Measurements from ENCODE around the gene SLC2A14.
"Not testable (repeated sequence)": the region's sequence is repeated elsewhere in the genome, so short reads cannot be mapped to it uniquely, and the experiment has no call there.

DNA sequence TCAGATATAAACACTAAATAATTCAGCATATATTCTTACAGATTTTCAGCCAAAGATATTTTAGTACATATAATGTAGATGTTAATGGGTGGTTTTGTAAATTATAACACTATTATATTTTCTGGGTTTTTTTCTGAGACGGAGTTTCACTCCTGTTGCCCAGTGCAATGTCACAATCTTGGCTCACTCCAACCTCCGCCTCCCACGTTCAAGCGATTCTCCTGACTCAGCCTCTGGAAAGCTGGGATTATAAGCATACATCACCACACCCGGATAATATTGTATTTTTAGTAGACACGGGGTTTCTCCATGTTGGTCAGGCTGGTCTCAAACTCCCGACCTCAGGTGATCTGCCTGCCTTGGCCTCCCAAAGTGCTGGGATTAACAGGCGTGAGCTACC is 29.7 kb upstream of the SLC2A14 start:
- TF ChIP-seq, protein P1, sequence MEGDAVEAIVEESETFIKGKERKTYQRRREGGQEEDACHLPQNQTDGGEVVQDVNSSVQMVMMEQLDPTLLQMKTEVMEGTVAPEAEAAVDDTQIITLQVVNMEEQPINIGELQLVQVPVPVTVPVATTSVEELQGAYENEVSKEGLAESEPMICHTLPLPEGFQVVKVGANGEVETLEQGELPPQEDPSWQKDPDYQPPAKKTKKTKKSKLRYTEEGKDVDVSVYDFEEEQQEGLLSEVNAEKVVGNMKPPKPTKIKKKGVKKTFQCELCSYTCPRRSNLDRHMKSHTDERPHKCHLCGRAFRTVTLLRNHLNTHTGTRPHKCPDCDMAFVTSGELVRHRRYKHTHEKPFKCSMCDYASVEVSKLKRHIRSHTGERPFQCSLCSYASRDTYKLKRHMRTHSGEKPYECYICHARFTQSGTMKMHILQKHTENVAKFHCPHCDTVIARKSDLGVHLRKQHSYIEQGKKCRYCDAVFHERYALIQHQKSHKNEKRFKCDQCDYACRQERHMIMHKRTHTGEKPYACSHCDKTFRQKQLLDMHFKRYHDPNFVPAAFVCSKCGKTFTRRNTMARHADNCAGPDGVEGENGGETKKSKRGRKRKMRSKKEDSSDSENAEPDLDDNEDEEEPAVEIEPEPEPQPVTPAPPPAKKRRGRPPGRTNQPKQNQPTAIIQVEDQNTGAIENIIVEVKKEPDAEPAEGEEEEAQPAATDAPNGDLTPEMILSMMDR (IDR thresholded peaks at IDR 0.05; ENCODE audit: low read length) = not testable (repeated sequence)
- not testable (repeated sequence) for TF ChIP-seq EZH2 (optimal IDR thresholded peaks at IDR 0.05; ENCODE audit: low read depth, low read length)
